NB4 (cell line): ENCODE results near the gene KRTCAP3.

Source experiments
- CTCF ChIP-seq: IDR thresholded peaks from one replicate; pipeline ENCODE4 v1.5.1; 2012; ENCODE audit warnings: low read depth, low read length
- POLR2A ChIP-seq: IDR thresholded peaks from 2 replicates; pipeline ENCODE4 v1.6.1; 2011; ENCODE audit warnings: mild to moderate bottlenecking; ENCODE audit not compliant: insufficient read length; ENCODE audit errors: extremely low read depth

GRCh38 chr2:27493948-27494283, 51.7 kb downstream of the KRTCAP3 start:
- TF ChIP-seq CTCF = no peak
- no peak for TF ChIP-seq POLR2A
